Measurements from ENCODE around the gene ANKRD42. TPM values are rescaled to one million over a fixed set of nuclear protein-coding genes. Genes with fewer than 3 reads are reported as not detected.
A peak's percentile ranks its signal among the peaks of the same experiment; 100 is the strongest.
"Not testable (repeated sequence)": the region's sequence is repeated elsewhere in the genome, so short reads cannot be mapped to it uniquely, and the experiment has no call there.

Gene ANKRD42
- total RNA-seq, 1 donor from 2014 or later: 4.8 TPM

GRCh38 chr11:83238111-83238510, 44.6 kb downstream of the ANKRD42 start:
- DNase-seq (ENCODE audit: low read depth): no peak

GRCh38 chr11:83241291-83241946, 47.9 kb downstream of the ANKRD42 start:
- DNase-seq (ENCODE audit: low read depth): peak; percentile 75

- DNase-seq (ENCODE audit: low read depth): no peak
Observed at GRCh38 chr11:83249445-83249844, 55.9 kb downstream of the ANKRD42 start.

DNA sequence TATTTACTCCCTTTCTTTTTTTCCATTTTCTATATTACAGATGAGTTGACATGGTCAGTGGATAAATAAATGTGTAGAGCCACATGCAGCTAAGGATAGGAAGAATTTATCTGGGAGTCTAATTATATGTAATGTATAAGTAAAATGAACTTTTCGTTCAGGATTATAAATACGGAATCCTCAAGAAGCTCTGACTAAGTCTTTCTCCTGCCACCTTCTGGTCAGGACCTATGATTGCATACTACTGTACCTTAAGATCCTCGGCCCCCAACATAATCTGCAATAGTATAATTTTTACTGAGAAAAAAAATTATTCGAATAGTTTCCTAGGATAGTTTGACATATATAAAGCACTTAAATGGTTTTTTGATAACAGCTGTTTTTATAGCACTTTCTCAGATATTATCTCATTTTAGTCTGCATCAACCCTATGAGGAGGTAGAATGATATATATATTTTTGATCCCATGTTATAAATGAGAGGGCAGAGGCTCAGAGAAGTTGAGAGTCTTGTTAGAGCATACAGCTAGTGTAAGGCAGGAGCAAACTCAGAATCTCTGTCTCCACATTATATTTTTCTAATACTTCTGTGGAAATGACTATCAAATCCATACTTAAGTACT, 56.6 kb downstream of the ANKRD42 start:
- DNase-seq (ENCODE audit: low read depth): peak; percentile 39

DNA sequence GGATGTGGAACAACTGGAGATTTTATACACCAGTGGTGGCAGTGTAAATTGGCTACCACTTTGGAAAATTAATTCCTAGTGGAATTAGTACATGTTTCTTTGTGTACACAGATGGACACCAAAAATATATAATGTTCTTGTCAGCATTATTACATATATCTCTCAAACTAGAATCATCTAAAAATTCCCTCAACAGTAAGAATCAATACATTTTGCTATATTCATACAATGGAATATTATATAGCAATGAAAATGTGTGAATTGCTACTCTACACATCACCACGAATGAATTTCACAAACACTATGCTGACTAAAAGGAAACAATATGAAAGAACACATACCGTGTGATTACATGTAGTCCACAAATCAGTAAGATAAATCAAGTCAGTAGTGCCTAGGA, 58.8 kb downstream of the ANKRD42 start:
- DNase-seq (ENCODE audit: low read depth): no peak

- no peak for DNase-seq (ENCODE audit: low read depth)
Observed at GRCh38 chr11:83252941-83253340, 59.4 kb downstream of the ANKRD42 start.

- DNase-seq (ENCODE audit: low read depth): no peak
Observed at GRCh38 chr11:83255366-83255765, 61.9 kb downstream of the ANKRD42 start.

DNA sequence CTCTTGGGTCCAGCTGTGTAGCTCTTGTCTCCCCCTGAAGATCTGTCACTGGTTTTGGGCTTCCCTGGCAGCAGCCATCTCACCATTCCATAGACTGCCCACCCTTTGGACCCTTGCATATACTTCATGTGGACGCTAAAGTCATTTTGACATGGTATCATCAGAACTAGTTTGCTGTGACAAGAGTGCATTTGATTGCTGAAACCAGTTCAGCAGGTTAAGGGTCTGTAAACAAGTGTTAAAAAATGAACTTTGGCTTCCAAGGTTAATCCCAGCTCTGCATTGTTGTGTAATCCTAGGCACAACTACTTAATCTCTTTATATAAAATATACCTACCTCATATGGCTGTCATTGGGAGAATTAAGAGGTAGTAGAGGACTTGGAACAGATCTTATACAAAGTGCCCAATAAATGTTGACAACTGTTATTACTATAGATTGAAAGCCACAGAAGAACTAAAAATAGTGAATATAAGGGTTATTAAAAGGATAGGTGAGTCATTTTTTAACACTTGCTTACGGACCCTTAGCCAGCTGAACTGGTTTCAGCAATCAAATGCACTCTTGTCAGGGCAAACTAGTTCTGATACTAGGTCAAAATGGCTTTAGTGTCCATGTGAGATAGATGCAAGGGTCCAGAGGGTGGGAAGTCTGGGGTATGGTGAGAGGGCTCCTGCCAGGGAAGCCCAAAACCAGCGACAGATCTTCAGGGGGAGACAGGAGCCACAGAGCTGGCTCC, 63.3 kb downstream of the ANKRD42 start:
- no peak for DNase-seq (ENCODE audit: low read depth)

GRCh38 chr11:83257761-83258168, 64.3 kb downstream of the ANKRD42 start:
- DNase-seq (ENCODE audit: low read depth): peak; percentile 92

- DNase-seq (ENCODE audit: low read depth): no peak
Observed at GRCh38 chr11:83259559-83259958, 66.0 kb downstream of the ANKRD42 start.

GRCh38 chr11:83265331-83265730, 71.8 kb downstream of the ANKRD42 start:
- no peak for DNase-seq (ENCODE audit: low read depth)

GRCh38 chr11:83269080-83269479, 75.6 kb downstream of the ANKRD42 start:
- not testable (repeated sequence) for DNase-seq (ENCODE audit: low read depth)

- DNase-seq (ENCODE audit: low read depth): not testable (repeated sequence)
Observed at GRCh38 chr11:83271734-83272133, 78.2 kb downstream of the ANKRD42 start.

GRCh38 chr11:83272627-83273026, 79.1 kb downstream of the ANKRD42 start:
- peak; percentile 65 for DNase-seq (ENCODE audit: low read depth)

DNA sequence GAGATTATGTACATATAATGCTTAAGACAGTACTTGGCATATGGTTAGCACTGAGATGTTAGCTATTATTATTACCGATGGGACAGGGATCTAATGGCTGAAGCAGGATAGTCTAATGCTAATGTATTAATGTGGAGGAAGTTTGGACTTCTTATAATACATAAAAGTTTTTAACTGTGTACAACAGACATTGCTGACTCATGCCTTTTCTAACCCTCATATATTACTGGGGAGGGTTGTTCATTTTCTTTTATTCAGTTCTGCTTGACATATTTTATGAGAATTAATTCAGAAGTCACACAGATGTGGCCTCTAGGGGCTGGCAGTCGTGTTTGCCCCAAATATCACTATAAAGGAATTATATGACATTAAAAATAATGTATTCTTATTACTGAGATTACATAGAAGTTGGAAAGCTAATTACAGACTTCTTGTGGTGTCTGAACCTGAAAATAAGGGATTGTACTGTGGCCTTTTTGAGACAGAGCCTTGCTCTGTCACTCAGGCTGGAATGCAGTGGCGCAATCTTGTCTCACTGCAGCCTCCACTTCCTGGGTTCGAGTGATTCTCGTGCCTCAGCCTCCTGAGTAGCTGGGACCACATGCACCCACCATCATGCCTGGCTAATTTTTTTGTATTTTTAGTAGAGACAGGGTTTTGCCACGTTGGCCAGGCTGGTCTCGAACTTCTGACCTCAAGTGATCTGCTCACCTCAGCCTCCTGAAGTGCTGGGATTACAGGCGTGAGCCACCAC, 82.6 kb downstream of the ANKRD42 start:
- no peak for DNase-seq (ENCODE audit: low read depth)

DNA sequence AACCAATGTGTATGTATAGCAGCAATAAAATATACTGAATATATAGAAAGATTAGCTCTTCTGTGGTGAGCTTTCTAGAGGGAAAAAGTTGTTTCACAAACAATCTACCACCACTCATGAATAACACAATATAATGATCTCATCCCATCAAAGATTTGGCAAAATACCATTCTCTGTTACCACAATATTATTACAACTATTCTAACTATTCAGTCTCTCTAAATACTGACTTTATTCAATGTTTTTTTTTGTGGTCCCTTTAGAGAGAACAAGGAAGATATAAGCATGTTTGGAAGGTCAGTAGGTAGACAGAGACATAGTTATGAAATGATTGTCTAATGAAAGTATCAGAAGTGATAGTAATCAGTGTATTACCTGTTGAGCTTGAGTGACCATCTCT, 84.8 kb downstream of the ANKRD42 start:
- DNase-seq (ENCODE audit: low read depth): no peak

DNA sequence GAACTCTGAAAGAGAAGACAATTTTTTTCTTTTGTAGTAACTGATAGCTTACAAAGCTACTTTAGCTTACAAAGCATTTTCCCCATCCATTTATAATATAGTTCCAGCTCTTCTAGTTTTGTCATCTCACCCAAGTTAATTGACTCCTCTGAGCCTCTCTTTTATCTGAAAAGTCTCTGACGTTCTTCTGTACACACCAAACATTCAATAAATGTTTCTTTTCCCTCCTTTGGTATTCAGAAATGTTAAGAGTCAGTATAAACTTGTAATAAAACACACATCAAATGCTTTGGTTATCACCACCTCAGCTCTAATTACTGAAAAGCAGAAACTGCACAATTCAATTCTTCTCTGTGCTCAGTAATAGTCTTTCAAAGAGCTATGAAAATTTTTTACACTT, 86.7 kb downstream of the ANKRD42 start:
- DNase-seq (ENCODE audit: low read depth): no peak

DNA sequence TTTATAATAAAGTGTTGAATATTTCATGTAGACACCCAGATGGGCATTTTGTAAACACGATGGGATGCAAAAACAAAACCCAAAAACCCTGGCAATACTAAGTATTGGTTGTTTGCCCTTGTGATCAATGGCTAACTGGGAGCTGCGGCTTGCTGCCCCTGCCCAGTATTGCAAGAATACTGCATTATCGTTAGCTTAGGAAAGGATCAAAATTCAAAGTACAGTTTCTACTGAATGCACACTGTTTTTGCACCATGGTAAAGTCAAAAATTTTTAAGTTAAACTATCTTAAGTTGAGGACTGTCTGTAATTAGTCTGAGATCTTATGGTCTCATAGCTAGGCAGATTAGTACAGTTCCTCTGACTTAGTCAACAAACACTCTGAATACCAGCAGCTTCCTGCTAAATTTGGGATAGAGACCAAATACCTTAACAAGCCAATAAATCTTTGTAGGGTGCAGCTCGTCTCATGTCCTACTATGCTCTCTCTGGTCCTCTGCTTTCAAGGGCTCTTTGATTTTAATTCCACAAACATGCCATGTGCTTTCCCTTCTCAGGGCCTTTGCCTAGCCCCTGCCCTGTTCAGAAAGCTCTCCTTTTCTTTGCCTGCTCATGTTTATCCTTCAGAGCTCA, 88.7 kb downstream of the ANKRD42 start:
- DNase-seq (ENCODE audit: low read depth): no peak

DNA sequence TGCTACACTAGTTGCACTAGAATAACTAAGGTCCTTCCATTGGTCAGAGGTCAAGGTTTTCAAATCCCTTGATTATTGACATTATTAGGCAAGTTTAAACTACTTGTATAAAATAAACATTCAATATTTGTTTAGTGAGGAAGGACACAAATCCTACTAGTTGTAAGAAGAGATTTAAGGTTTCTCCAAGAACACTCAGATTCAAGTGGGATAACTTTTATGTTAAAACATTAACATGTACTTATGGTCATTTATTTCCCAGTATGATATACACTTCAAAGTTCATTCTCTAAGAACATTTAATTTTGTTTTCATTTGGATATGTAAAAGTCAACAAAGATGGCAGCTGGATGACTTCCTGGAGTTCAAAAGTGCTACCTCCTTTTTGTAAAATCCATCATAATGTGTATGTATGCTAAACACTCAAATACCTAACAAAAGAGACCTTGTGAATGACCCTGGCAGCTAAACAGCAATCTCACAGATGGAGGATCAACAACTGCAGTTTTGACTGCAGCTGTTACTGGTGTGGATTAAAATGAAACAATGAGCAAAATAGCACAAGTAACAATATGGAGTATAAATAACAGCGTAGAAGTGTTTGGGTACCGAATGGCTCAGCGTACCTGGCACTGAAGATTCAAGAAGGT, 91.1 kb downstream of the ANKRD42 start:
- DNase-seq (ENCODE audit: low read depth): peak; percentile 57

DNA sequence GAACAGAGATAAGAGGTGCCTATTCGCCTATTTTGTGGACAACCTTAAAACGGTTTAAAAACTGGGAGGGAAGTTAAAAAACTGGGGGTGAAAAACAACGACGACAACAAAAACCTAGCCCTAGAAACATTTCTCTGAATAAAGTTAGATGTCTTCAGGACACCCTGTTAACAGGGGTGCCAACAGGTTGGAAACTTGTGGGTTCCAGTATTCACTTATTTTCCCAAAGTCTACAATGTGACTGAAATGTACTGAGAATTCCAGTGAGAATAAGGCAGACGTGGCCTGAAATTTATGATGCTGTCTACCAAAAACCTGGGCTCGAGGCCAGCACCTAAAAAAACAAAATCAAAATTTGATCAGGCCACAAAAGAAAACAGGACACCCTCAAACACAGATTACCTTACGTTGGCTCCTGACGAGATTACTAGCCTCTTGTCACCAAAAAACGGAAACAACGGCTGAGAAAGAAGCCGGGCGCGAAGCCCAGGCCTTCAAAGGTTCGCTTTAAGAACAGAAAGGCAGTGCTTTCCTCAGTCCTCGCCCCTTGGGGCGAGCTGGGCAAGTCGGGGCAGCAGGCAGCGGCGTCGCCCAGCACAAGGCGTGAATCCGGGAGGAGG, 91.7 kb downstream of the ANKRD42 start:
- no peak for DNase-seq (ENCODE audit: low read depth)
